ENCODE results near the gene ADGRE3.
"Not testable (repeated sequence)": the region's sequence is repeated elsewhere in the genome, so short reads cannot be mapped to it uniquely, and the experiment has no call there.

ADGRE3 gene

GRCh38 chr19:14649020-14649419, 25.6 kb downstream of the ADGRE3 start:
- no peak for TF ChIP-seq CTCF (IDR thresholded peaks at IDR 0.05)
- no peak for TF ChIP-seq ZFX (IDR thresholded peaks at IDR 0.05; ENCODE audit: borderline replicate concordance)

GRCh38 chr19:14648506-14648905, 26.1 kb downstream of the ADGRE3 start:
- TF ChIP-seq ZFX (IDR thresholded peaks at IDR 0.05; ENCODE audit: borderline replicate concordance) (no peak), CTCF (IDR thresholded peaks at IDR 0.05) (no peak)
- no peak overlapping the region for H3K27ac ChIP-seq

More at GRCh38 chr19:14649020-14649419, 25.6 kb downstream of the ADGRE3 start:
- no peak overlapping the region for H3K27ac ChIP-seq

GRCh38 chr19:14639536-14640277, 34.9 kb downstream of the ADGRE3 start:
- no peak overlapping the region for H3K27ac ChIP-seq
- no peak for TF ChIP-seq CTCF (IDR thresholded peaks at IDR 0.05)
- no peak for TF ChIP-seq ZFX (IDR thresholded peaks at IDR 0.05; ENCODE audit: borderline replicate concordance)

- no peak overlapping the region for H3K27ac ChIP-seq
- no peak for TF ChIP-seq CTCF (IDR thresholded peaks at IDR 0.05)
- no peak for TF ChIP-seq ZFX (IDR thresholded peaks at IDR 0.05; ENCODE audit: borderline replicate concordance)
Measured at GRCh38 chr19:14632286-14632685, 42.4 kb downstream of the ADGRE3 start.

GRCh38 chr19:14629557-14629956, 45.1 kb downstream of the ADGRE3 start:
- H3K27ac ChIP-seq: no peak overlapping the region
- TF ChIP-seq ZFX (IDR thresholded peaks at IDR 0.05; ENCODE audit: borderline replicate concordance) (no peak), CTCF (IDR thresholded peaks at IDR 0.05) (no peak)

- not testable (repeated sequence) for H3K27ac ChIP-seq
Measured at GRCh38 chr19:14624491-14624890, 50.2 kb downstream of the ADGRE3 start.

- no peak for TF ChIP-seq ZFX (IDR thresholded peaks at IDR 0.05; ENCODE audit: borderline replicate concordance)
- TF ChIP-seq CTCF (IDR thresholded peaks at IDR 0.05): no peak
- H3K27ac ChIP-seq: no peak overlapping the region
Measured at GRCh38 chr19:14619404-14619803, 55.2 kb downstream of the ADGRE3 start.

- TF ChIP-seq ZFX (IDR thresholded peaks at IDR 0.05; ENCODE audit: borderline replicate concordance) (no peak), CTCF (IDR thresholded peaks at IDR 0.05) (no peak)
- no peak overlapping the region for H3K27ac ChIP-seq
Measured at GRCh38 chr19:14616407-14616806, 58.2 kb downstream of the ADGRE3 start.

Measured in 22Rv1 (cell line).